RWPE1 (cell line): ENCODE measurements around the gene SPRN.
"Not testable (repeated sequence)": the region's sequence is repeated elsewhere in the genome, so short reads cannot be mapped to it uniquely, and the experiment has no call there.

Source experiments
- CTCF ChIA-PET: fragments of 350-600 bp; sonication (Branson Sonifier 250); formaldehyde crosslinking; extraction: SDS; loops from one replicate; lab custom pipeline; 2021; lab: Yijun Ruan, JAX
- POLR2A ChIA-PET: fragments of 400-600 bp; formaldehyde crosslinking; extraction: SDS; loops from one replicate; lab custom pipeline; 2020; ENCODE audit warnings: antibody characterized with exemption; ENCODE audit not compliant: low non-redundant PET; lab: Yijun Ruan, JAX
- DNase-seq: peaks from one replicate; pipeline ENCODE4 v3.0.0; 2012; ENCODE audit warnings: low spot score
- H3K27ac ChIP-seq: fragments of 450-650 bp; 2 replicates; pipeline ENCODE4 v1.5.1; 2017
- TF ChIP-seq, protein P1 (sequence below): fragments of 450-650 bp; conservative IDR thresholded peaks from 2 replicates; pipeline ENCODE4 v1.5.1; 2017; ENCODE audit warnings: low read depth, mild to moderate bottlenecking

The SPRN gene

DNA sequence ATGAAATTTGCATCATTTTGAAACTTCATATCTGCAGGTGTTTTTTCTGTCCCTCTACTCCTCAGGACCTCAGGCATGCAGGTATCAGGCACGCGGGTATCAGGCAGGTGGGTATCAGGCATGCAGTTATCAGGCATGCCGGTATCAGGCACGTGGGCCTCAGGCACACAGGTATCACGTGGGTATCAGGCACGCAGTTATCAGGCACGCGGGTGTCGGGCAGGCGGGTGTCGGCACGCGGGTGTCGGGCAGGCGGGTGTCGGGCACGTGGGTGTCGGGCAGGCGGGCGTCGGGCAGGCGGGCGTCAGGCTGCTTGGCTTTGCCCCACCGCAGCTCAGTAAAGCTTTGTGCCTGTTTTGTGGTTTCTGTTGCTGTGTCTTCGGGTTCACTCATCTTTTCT is 8.7 kb downstream of the SPRN start:
- ChIA-PET CTCF (no interaction called here), POLR2A (no interaction called here)
- TF ChIP-seq, protein P1, sequence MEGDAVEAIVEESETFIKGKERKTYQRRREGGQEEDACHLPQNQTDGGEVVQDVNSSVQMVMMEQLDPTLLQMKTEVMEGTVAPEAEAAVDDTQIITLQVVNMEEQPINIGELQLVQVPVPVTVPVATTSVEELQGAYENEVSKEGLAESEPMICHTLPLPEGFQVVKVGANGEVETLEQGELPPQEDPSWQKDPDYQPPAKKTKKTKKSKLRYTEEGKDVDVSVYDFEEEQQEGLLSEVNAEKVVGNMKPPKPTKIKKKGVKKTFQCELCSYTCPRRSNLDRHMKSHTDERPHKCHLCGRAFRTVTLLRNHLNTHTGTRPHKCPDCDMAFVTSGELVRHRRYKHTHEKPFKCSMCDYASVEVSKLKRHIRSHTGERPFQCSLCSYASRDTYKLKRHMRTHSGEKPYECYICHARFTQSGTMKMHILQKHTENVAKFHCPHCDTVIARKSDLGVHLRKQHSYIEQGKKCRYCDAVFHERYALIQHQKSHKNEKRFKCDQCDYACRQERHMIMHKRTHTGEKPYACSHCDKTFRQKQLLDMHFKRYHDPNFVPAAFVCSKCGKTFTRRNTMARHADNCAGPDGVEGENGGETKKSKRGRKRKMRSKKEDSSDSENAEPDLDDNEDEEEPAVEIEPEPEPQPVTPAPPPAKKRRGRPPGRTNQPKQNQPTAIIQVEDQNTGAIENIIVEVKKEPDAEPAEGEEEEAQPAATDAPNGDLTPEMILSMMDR: no peak
- H3K27ac ChIP-seq: no peak overlapping the region
- no peak for DNase-seq

DNA sequence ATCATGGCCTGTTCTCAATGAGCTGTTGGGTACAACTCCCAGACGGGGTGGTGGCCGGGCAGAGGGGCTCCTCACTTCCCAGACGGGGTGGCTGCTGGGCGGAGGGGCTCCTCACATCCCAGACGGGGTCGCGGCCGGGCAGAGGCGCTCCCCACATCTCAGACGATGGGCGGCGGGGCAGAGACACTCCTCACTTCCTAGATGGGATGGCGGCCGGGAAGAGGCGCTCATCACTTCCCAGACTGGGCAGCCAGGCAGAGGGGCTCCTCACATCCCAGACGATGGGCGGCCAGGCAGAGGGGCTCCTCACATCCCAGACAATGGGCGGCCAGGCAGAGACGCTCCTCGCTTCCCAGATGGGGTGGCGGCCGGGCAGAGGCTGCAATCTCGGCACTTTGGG is 10.0 kb downstream of the SPRN start:
- DNase-seq, POLR2A ChIA-PET, H3K27ac ChIP-seq, CTCF ChIA-PET: not testable (repeated sequence)

DNA sequence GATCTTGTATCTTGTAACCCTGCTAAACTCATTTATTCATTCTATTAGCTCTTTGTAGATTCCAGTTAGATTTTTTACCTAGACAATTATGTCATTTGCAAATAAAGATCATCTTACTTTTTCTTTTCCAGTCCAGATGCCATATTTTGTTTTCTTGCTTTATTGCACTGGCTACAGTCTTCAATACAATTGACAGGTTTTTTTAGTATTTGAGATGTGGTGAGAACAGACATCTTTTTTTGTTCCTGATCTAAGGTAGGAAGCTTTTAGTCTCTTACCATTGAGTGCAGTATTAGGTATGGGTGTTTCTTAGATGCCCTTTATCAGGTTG is 12.1 kb downstream of the SPRN start:
- DNase-seq: no peak
- no peak overlapping the region for H3K27ac ChIP-seq
- ChIA-PET POLR2A (no interaction called here), CTCF (no interaction called here)
- TF ChIP-seq, protein P1: no peak

DNA sequence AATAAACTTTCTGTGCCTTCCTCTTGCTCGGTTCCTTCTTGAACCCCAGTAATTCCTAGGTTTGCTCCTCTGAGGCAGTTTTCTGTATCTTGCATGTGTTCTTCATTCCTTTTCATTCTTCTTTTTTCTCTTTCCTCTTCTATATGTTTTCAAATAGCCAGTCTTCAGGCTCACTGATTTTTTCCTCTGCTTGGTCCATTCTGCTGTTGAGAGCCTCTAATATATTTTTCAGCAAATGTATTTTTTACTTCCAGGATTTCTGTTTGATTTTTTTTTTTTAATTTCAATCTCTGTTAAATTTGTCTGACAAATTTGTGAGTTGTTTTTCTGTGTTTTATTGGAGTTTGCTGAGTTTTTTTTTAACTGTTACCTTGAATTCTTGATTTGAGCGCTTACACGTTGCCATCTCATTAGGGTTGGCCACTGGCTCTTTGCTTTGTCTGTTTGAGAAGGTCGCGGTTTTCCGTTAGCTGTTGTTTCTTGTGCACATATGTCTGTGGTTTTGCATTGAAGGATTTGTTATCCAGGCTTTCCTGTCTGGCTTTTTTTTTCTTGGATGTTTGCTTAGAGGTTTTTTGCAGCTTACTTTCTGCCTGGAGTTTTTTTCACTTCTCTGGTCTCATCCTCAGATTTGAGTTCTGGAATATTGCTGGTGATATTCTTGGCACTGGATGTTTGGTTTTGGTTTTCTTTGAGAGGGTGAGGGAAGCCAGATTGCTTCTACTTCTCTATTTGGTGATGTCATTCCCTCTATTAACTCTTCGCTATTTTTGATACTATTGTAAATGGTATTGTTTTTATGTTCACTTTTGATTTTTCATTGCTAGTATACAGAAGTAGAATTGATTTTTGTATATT is 12.7 kb downstream of the SPRN start:
- POLR2A ChIA-PET: no interaction called here
- DNase-seq: no peak
- CTCF ChIA-PET: no interaction called here
- H3K27ac ChIP-seq: no peak overlapping the region
- TF ChIP-seq, protein P1: no peak

DNA sequence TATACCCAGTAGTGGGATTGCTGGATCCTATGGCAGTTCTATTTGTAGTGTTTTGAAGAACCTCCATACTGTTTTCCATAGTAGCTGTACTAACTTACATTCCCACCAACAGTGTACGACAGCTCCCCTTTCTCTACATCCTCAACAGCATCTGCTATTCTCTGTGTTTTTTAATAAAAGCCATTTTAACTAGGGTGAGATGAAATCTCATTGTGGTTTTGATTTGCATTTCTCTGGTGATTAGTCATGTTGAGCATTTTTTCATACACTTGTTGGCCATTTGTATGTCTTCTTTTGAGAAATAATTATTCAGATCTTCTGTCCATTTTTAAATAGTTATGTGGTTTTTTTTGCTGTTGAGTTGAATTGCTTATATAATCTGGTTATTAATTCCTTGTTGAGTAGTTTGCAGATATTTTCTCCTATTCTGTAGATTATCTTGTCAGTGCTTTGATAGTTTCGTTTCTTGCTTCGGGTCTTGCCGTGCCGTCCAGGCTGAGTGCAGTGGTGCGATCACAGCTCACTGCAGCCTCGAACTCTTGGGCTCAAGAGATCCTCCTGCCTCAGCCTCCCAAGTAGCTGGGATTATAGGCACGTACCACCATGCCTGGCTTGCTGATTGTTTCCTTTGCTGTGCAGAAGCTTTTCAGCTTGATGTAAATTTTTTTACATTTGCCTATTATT is 18.4 kb downstream of the SPRN start:
- ChIA-PET POLR2A (no interaction called here), CTCF (interaction anchor here (0.7 kb wide), 1 partner anchor 392 kb away, joined by 6 read pairs; no protein-coding TSS in a partner anchor)
- no peak overlapping the region for H3K27ac ChIP-seq
- no peak for DNase-seq
- TF ChIP-seq, protein P1: no peak

DNA sequence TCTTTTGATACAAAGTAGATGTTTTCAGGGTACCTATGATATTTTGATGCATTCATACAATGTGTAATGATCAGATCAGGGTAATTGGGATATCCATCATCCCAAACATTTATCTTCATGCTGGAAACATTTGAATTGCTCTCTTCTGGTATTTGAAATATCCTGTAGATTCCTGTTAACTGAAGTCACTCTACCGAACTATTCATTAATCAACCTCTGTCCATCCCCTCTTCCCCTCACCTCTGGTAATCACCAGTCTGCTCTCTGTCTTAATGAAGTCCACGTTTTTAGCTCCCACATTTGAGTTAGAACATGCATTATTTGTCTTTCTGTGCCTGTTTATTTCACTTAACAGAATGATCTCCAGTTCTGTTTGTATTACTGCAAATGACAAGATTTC is 19.2 kb downstream of the SPRN start:
- no peak overlapping the region for H3K27ac ChIP-seq
- TF ChIP-seq, protein P1: no peak
- ChIA-PET POLR2A (no interaction called here), CTCF (no interaction called here)
- DNase-seq: no peak

DNA sequence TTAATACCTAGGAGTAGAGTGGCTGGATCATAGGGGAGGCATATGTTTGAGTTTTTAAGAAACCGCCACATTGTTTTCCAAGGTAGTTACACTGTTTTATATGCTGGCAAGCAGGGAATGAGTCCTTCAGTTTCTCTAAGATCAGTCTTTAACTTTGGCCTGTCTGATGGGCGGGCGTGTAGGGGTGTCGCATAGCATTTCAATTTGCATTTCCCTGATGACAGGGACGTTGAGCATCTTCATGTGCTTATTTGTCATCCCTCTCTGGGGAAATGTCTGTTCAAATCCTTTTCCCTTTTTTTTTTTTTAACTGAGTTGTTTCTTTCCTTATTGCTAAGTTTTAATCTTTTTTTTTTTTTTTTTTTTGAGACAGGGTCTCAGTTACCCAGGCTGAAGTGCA is 20.6 kb downstream of the SPRN start:
- no peak overlapping the region for H3K27ac ChIP-seq
- TF ChIP-seq, protein P1: no peak
- ChIA-PET CTCF (no interaction called here), POLR2A (no interaction called here)
- DNase-seq: no peak
